HepG2 (cell line): ENCODE results near the gene KCNG4. TPM values are rescaled to one million over a fixed set of nuclear protein-coding genes. Genes with fewer than 3 reads are reported as not detected.

Experiments used
- GATA4 ChIP-seq: sonication (generic); IDR thresholded peaks from 2 replicates; pipeline ENCODE4 v1.6.1; 2016; ENCODE audit warnings: antibody characterized with exemption, low read depth, borderline replicate concordance
- GRHL1 ChIP-seq: sonication (generic); formaldehyde crosslinking; conservative IDR thresholded peaks from 2 replicates; pipeline ENCODE4 v1.8.0; 2022; ENCODE audit warnings: missing genetic modification reagents
- LRRFIP1 ChIP-seq: sonication (generic); formaldehyde crosslinking; conservative IDR thresholded peaks from 2 replicates; pipeline ENCODE4 v1.4.0; 2020; ENCODE audit warnings: missing genetic modification reagents
- NR2F2 ChIP-seq: IDR thresholded peaks from 2 replicates; pipeline ENCODE4 v1.6.1; 2012; ENCODE audit warnings: low read depth, inconsistent platforms, borderline replicate concordance
- PREB ChIP-seq: sonication (generic); formaldehyde crosslinking; IDR thresholded peaks from 2 replicates; pipeline ENCODE4 v1.4.0; 2020; ENCODE audit warnings: missing genetic modification reagents
- STAG1 ChIP-seq: sonication (generic); formaldehyde crosslinking; IDR thresholded peaks from 2 replicates; pipeline ENCODE4 v1.4.0; 2020; ENCODE audit warnings: missing genetic modification reagents
- TRAFD1 ChIP-seq: sonication (generic); formaldehyde crosslinking; IDR thresholded peaks from 2 replicates; pipeline ENCODE4 v1.5.1; 2020; ENCODE audit warnings: missing genetic modification reagents, mild to moderate bottlenecking, borderline replicate concordance
- XRCC5 ChIP-seq: fragments of 200-400 bp; formaldehyde crosslinking; optimal IDR thresholded peaks from 2 replicates; pipeline ENCODE3; 2017; ENCODE audit warnings: mild to moderate bottlenecking, low read length
- ZNF704 ChIP-seq: sonication (generic); formaldehyde crosslinking; IDR thresholded peaks from 2 replicates; pipeline ENCODE4 v1.8.1; 2023; ENCODE audit warnings: mild to moderate bottlenecking, inconsistent platforms, moderate library complexity, missing genetic modification reagents, borderline replicate concordance
- polyA plus RNA-seq, 8 experiments: library from polyadenylated mRNA; depleted of rRNA in 3 of 8; stranded (reverse) in 7 of 8; unstranded in 1 of 8; fragments of >200 nt; fragmentation: Illumina TruSeq in 4 of 8; extraction: Trizol in 4 of 8; gene quantifications; 2 replicates each; pipeline versions ENCODE4 v1.2.1 to v1.2.3, GENCODE V29; 2011 to 2016; ENCODE audit warnings: low read depth in 4 of 8, missing spikeins in 1 of 8, mixed read lengths in 1 of 8; ENCODE audit not compliant: insufficient read depth in 1 of 8
- total RNA-seq, 5 experiments: library from RNA; depleted of rRNA; stranded (reverse); fragments of >200 nt; fragmentation: Illumina TruSeq; extraction: Trizol; gene quantifications; 2 replicates each; pipeline ENCODE4 v1.2.3, GENCODE V29; 2016; ENCODE audit warnings: low read depth in 1 of 5
- TF ChIP-seq, protein P1 (sequence below): sonication (generic); formaldehyde crosslinking; IDR thresholded peaks from 2 replicates; pipeline ENCODE4 v1.4.0; 2020; ENCODE audit warnings: missing genetic modification reagents
- TF ChIP-seq, protein P2 (sequence below): sonication (generic); formaldehyde crosslinking; IDR thresholded peaks from 2 replicates; pipeline ENCODE4 v1.8.1; 2022; ENCODE audit warnings: low read depth, mild to moderate bottlenecking, missing genetic modification reagents

The KCNG4 gene
- total and polyA plus RNA-seq, 2 of the 13 experiments (the other 11 are each of a cell fraction or from before 2014, with no cell fraction given): not detected

- peak; percentile 90 for TF ChIP-seq ZNF704
- TF ChIP-seq, protein P1, sequence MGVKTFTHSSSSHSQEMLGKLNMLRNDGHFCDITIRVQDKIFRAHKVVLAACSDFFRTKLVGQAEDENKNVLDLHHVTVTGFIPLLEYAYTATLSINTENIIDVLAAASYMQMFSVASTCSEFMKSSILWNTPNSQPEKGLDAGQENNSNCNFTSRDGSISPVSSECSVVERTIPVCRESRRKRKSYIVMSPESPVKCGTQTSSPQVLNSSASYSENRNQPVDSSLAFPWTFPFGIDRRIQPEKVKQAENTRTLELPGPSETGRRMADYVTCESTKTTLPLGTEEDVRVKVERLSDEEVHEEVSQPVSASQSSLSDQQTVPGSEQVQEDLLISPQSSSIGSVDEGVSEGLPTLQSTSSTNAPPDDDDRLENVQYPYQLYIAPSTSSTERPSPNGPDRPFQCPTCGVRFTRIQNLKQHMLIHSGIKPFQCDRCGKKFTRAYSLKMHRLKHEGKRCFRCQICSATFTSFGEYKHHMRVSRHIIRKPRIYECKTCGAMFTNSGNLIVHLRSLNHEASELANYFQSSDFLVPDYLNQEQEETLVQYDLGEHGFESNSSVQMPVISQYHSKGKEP (CRISPR knock-in tag): no peak; the same call in 1 of the 2 replicates
- TF ChIP-seq LRRFIP1 (CRISPR knock-in tag): peak; percentile 53; the same call in 1 of the 2 replicates
- peak; percentile 73 for TF ChIP-seq STAG1
- TF ChIP-seq, protein P2, sequence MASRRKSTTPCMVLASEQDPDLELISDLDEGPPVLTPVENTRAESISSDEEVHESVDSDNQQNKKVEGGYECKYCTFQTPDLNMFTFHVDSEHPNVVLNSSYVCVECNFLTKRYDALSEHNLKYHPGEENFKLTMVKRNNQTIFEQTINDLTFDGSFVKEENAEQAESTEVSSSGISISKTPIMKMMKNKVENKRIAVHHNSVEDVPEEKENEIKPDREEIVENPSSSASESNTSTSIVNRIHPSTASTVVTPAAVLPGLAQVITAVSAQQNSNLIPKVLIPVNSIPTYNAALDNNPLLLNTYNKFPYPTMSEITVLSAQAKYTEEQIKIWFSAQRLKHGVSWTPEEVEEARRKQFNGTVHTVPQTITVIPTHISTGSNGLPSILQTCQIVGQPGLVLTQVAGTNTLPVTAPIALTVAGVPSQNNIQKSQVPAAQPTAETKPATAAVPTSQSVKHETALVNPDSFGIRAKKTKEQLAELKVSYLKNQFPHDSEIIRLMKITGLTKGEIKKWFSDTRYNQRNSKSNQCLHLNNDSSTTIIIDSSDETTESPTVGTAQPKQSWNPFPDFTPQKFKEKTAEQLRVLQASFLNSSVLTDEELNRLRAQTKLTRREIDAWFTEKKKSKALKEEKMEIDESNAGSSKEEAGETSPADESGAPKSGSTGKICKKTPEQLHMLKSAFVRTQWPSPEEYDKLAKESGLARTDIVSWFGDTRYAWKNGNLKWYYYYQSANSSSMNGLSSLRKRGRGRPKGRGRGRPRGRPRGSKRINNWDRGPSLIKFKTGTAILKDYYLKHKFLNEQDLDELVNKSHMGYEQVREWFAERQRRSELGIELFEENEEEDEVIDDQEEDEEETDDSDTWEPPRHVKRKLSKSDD (CRISPR knock-in tag): no peak
- no peak for TF ChIP-seq GRHL1 (CRISPR knock-in tag)
- TF ChIP-seq GATA4: peak; percentile 71
- TF ChIP-seq NR2F2: no peak
- TF ChIP-seq TRAFD1 (CRISPR knock-in tag): peak; percentile 97; the same call in 1 of the 2 replicates
- 0 out of 2 replicates have a peak, but pooled peaks have one; percentile 16 for TF ChIP-seq PREB (CRISPR knock-in tag)
- TF ChIP-seq XRCC5: peak; percentile 99
Observed at GRCh38 chr16:84186685-84187437, 53.0 kb downstream of the KCNG4 start, which contains the start of gene TAF1C (continued).
